Transverse colon (tissue), 3 donors: ENCODE results near the gene TMEM176A.

Experiments used
- POLR2A ChIP-seq: fragments of 450-650 bp; IDR thresholded peaks from one replicate; pipeline ENCODE4 v1.6.1; 2016; ENCODE audit warnings: antibody characterized with exemption, mild to moderate bottlenecking, moderate library complexity
- TF ChIP-seq, protein P1 (sequence below), 5 experiments: fragments of 200-600 bp in 3 of 5; fragments of 450-650 bp in 2 of 5; sonication (generic) in 3 of 5; IDR thresholded peaks; 1 replicate in 2 of 5; 2 replicates in 3 of 5; pipeline ENCODE4 v1.5.1; 2016 to 2017; ENCODE audit warnings: antibody characterized with exemption in 5 of 5, inconsistent platforms in 3 of 5, mild to moderate bottlenecking in 2 of 5, moderate library complexity in 1 of 5

- TF ChIP-seq, protein P1, sequence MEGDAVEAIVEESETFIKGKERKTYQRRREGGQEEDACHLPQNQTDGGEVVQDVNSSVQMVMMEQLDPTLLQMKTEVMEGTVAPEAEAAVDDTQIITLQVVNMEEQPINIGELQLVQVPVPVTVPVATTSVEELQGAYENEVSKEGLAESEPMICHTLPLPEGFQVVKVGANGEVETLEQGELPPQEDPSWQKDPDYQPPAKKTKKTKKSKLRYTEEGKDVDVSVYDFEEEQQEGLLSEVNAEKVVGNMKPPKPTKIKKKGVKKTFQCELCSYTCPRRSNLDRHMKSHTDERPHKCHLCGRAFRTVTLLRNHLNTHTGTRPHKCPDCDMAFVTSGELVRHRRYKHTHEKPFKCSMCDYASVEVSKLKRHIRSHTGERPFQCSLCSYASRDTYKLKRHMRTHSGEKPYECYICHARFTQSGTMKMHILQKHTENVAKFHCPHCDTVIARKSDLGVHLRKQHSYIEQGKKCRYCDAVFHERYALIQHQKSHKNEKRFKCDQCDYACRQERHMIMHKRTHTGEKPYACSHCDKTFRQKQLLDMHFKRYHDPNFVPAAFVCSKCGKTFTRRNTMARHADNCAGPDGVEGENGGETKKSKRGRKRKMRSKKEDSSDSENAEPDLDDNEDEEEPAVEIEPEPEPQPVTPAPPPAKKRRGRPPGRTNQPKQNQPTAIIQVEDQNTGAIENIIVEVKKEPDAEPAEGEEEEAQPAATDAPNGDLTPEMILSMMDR (IDR thresholded peaks at IDR 0.05) = no peak
- no peak for TF ChIP-seq POLR2A
Observed at GRCh38 chr7:150756166-150756565, 44.4 kb upstream of the TMEM176A start.
